ENCODE data around the gene PDSS2.
A peak's percentile ranks its signal among the peaks of the same experiment; 100 is the strongest.

Gene PDSS2

DNA sequence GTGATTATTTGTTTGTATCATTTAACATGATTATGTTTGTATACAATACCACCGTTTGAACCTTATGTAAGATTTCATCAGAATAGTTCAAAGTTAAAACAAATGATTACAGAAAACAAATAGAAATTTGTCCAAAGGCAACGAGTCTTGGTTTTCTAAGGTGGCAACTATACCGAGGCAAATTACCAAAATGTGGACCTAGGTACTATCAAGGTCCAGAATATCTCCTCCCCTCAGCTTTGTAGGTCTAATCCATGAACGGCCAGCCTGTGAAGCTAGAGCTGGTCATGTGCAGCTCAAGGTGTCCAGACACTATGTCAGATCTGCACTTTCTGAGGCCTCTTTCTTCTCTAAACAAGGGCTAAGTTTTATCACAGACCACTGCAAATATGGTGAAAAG lies 192.4 kb downstream of the PDSS2 start:
- no peak for DNase-seq (ENCODE audit: low read depth)

DNA sequence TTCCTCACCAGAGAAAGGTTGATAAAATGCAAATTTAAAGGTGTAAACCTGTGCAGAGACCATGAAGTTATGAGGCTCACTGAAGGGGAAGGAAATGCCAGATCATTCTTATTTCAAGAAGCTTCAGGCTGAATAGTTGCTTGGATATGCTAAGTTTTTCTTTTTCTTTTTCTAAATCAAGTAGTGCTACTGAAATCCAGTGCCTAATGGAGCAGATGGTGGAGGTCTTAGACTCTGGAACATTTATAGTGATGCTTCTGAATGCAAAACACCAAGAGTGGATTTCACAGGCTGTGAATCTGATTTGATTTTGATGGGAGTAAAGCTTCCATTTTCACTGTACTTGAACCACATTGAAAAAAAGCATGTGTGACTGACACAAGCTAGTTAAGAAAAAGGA lies 192.8 kb downstream of the PDSS2 start:
- no peak for DNase-seq (ENCODE audit: low read depth)

DNA sequence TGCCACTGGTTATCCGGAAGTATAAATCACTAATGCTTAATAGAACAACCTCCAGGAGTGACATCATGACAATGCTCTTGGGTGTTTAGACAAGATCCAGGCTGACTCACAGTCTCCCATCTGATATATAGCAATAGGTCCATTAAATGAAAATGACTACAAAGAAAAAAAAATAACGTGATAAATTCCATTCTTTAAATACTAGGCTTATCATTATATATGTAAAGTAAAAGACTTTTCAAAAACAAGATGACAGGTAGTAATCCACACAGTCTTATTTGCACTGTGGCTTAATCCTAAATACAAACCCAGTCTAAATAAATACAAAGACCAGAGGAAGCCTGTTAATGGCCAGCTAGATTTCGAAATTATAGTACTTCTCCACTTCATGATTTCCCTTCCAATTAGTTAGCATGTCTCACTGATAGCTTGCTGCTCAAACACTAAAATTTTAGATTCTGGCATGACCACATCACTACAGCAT lies 195.0 kb downstream of the PDSS2 start:
- DNase-seq (ENCODE audit: low read depth) = peak; percentile 10

DNA sequence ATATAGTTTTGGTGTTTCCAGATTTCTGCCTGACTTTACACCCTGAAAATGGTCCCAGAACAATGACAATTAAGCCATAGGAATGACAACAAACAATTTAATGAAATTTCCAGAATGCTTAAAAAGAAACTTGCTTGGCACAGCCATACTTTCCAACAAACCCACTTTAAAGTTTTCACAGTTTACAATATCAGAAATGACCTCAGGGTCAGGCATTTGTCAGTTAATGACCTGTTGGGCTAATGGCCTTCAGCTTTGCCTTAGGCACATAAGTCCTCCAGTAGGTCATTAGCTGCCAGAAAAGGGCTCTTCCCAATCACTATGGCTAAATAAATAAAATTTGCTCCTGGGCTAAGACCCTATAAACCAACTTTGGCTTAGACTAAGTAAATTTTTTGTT lies 199.4 kb downstream of the PDSS2 start:
- DNase-seq (ENCODE audit: low read depth) = no peak

DNA sequence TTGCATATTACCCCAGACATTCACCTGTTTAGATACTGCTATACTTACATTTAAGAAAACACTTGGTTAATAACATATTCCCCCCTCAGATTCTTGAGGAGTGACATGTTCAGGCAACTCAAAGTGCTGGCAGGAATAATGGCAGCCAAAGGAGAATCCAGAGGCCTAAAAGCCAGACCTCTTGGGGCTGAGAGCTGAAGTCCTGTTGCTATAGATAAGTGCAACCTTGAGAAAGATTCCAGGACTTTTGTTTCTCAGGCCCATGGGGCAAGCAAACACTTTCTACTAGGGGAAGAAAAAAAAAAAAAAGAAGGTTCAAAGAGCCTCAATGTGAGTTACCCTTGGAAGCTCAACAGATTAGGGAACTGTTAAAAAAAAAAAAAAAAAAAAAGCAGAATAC lies 211.2 kb downstream of the PDSS2 start:
- no peak for DNase-seq (ENCODE audit: low read depth)

DNA sequence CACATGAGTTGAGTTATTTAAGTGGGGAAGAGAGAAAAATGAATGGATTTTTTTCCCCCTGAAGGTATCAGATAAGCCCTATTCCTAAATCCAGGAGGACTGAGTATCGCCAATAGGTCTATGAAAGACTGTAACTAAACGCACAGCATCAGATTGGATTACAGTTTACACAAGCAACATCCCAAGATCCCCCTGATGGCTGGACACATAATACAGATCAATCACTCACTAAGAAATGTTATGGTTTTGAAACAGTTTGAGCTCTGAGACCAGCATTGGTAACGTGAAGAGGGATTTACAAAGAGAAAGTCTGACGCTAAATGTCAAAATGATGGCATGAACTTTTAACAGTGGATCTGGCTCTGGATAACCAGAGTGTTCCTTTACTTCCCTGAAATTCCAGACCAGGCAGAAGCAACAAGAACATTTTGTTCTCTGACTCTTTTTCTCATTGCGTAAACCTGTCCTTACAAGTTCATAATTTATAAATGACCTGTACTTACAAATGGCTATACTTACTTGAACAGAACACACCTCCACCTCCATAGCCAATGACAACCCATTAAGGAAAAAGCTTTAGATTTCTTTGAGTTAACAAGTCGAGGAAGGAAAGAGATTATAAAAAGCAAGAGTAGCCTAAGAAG lies 212.3 kb downstream of the PDSS2 start:
- DNase-seq (ENCODE audit: low read depth) = no peak

DNA sequence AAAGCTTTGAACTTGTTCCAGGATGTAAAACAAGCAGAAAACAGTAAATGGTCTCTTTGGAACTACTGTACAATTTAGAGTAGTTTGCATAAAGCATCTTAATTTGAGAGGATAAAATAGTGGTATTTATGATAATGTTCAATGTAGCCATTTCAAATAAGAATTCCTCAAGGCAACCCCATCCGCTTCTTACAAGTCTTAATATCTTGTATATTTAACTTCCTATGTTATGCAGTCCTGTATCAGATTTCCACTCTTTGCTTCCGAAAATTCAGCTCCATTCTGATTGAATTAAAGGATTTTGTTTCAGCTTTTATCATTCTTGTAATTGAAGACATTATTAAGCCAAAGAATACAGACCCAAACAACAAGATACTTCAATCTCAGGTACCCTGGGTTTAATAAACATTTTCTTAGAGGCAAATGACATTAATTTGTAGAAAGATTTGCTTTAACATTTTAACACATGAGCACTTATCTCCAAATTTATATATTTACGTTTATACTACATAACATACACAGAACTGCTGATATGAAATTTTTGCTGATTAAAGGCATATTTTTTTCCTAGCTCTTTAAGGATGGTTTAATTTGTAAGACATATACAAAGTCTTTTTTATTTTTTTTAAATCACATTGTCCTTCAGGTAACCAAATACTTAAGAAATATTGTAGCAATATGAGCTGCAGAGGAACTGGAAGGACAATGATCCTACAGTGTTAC lies 213.0 kb downstream of the PDSS2 start:
- no peak for DNase-seq (ENCODE audit: low read depth)

DNA sequence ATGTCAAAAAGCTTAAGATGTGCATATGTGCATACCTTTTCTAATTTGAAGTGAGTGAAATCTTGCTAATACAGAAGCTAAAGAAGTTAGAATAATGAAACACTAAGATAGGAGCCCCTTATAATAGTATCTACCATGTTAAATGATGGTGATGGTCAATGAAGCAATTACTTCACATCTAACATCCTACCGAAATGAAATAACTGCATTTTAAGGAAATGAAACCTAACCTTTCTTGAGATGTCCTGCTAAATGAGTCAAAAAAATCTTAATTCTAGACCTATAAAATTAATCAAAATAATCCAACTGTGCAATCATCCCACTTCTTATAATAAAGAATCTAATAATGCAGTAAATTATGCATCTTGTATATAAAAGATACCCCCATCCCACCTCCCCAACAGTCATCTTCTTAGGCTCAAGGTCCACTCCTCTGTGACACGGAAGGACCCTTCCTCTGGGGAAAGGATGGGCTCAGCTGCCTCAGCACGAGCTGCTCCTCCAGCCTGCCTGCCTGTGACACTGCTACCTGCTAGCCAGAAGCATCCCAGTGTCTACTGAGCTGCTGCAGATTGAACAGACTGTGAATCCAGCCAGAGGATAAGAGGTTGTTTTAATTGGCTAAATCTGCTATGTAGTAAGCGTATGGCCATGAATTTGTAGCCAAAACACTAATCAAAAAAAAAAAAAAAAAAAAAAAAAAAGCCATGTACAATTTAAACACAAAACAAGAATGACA lies 214.5 kb downstream of the PDSS2 start:
- DNase-seq (ENCODE audit: low read depth) = no peak

DNA sequence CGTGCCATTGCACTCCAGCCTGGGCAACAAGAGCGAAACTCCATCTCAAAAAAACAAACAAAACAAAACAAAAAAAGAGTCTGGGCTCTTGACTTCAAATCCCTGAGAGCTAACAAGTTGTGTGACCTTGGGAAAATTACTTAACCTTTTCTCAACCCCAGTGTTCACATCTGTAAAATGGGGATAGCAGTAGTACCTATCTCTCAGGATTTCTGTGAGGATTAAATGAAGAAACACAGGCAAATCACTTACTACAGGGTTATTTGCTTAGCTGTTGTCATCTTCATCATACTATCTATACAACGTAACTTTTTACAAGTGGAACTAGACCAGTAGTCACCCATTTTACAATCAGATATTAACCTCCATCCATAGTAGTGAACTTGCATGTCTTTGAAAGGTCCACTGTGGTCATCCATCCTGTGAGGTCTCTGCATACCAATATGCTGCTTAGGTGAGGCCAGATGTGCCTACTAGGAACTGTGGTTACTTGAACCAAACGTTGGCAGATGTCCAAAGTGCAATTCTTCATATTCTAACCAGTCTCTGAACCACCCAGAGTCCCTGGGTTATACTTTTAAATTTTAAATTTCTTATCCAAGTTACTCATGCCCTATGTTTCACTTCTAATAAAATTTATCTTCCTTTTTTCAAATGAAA lies 215.2 kb downstream of the PDSS2 start:
- DNase-seq (ENCODE audit: low read depth) = no peak

DNA sequence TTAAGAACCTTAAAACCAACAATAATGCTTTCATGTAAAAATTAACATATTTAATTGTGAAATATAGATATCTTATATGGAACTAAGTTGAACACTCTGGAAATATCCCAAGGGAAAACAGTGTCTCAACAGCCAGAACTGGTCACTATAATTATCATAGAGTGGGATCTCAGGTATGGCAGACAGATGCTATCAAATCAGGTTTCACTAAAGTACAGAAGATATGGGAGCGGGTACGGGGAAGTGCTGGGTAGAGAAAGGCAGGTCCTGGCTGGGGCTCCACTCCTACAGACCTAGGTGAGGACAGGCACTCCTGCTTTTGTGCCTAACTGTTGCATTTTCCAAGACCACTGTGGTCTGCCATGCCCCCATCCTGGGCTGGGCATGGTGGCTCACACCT lies 215.9 kb downstream of the PDSS2 start:
- no peak for DNase-seq (ENCODE audit: low read depth)

DNA sequence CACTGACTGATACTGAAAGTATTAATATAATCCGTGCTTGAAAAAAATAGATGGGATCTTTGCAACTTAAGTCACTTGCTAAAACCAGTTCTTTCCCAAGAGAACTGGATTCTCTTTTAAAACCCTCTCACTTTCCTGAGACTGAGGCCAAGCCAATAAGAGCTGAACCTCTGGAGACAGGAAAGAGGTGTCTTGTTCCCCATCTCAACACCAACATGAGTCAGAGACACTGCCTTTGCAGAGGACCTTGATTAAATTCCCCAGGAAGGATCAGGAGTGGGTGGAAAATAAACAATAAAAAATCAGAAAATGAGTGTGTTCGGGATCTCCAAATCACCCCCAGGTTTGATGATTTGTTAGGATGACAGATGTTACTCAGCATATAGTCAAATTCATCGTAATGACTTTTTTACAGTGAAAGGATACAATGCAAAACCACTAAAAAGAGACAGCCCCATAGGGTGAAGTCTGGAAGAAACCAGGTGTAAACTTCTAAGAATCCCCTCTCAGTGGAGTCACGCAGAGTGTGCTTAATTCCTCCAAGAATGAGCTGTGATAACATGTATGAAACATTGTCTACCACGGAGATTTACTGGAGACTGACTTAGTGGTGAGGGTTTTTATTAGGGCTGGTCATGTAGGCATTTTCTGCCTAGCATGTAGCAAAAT lies 221.2 kb downstream of the PDSS2 start:
- peak; percentile 3 for DNase-seq (ENCODE audit: low read depth)

DNA sequence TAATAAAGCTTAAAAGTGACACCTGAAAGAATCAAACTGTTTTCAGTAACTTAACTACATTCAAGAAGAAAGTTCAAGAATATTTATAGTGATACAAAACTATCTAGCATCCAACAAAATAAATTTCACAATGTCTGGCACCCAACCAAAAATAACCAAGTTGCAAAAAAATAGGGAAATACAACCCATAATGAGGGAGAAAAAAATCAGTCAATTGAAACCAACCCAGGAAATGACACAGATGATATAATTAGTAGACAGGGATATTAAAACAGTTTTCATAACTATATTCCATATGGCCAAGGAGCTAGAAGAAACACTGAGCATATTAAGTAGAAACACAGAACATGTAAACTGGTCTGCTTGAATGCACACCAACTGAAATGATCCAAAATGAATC lies 223.9 kb downstream of the PDSS2 start:
- DNase-seq (ENCODE audit: low read depth) = peak; percentile 3

DNA sequence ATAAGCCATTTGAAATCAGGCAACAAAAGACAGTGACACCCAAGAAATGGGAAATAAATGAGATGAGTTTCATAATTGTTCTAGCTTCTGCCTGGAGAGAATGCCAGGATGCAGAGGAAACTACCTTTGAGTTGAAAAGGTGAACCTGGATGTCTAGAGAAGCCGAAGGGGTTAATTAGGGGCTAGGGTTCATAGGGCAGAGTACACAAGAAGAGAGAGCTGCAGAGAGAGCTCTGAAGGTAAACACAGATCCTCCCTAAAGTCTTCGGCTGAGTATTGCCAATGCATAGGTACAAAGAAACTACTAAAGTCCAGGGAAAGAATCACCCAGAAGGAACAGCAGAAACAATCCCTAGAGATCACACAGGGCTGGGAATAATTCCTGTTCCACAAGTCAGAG lies 224.4 kb downstream of the PDSS2 start:
- DNase-seq (ENCODE audit: low read depth) = no peak

DNA sequence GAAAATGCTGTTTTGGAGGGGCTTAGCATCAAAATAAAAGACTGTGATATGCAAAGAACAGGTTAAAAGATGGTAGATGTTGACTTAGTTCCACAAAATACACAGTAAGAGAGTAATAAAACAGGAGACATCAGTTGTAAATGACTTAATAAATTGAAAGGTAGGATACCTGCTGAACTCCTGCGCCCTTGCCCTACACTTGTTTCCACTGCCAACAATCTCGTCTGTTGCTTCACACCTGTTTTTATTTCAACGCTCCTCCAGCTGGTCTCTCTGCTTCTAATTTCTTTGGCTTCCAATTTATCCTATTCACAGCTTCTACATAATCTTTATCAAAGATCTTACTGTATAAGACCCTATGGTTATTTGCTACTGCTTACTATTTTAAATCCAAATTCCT lies 228.1 kb downstream of the PDSS2 start:
- no peak for DNase-seq (ENCODE audit: low read depth)

DNA sequence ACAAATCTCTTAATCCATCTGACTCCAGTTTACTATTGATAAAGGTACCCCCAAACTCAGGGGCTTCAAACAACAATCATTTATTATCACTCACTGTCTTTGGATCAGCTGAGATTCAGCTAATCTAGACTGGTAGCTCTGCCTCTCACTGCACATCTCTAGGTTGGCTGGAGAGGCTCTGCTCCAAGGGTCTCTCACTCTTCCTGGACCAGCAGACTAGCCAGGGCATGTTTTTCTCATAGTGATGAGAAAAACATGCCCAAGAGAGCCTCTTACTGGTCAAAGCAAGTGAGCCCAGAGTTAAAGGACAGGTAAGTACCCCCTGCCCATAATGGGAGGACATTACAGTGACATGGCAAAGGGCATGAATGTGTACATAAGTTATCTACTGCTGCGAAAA lies 228.9 kb downstream of the PDSS2 start:
- DNase-seq (ENCODE audit: low read depth) = no peak

DNA sequence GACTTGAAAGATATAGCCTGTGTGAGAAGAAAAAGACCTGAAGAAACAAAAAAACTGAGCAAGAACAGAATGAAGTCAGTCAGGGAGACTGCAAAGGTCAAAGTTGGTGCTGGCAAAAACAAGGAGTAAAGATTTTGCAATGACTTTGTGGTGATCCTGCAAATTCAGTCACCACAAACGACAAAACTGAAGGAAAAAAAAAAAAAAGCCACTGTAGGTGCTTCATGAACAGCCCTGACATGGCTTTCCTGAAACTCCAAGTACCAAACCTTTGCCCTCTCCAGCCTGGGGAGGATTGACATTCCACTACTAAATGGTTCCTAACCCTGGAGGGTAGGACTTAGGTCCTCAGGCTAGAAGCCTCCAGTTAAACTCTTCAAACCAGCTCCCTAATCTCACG lies 229.3 kb downstream of the PDSS2 start:
- DNase-seq (ENCODE audit: low read depth) = no peak

DNA sequence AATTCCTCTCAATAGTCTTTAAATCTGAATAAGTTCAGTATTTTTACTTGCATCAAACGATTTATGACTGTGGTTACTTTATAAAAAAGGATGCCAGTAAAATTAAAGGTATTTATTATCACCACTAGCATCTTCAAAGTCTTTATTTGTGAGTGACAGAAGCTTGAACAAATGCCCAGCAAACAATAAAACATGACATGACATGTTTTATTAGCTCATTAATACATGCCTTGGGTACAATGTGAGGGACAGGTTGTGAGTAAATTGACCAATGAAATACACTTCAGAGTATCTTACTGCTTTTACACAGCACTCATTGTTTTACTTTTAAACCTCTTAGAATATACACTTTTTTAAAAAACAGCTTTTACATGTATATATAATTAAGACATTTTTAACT lies 230.6 kb downstream of the PDSS2 start:
- no peak for DNase-seq (ENCODE audit: low read depth)

DNA sequence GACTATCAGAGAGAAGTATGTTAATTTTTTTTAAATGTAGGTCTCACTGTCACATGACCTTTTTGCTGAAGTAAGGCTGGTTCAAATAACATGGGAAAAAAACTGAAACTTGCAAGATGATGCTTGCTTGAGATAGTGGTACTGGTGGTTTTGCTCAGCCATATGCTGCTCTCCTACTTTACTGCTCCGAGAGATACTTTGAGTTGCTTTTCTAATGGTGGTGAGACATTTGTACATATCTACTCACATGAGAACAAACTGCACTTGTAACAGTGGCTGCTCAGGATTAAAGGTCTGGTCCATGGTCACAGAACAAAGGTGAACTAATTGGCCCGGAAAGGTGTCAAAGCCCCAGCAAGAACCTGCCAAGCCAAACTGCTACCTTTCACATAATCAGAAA lies 237.8 kb downstream of the PDSS2 start:
- no peak for DNase-seq (ENCODE audit: low read depth)

DNA sequence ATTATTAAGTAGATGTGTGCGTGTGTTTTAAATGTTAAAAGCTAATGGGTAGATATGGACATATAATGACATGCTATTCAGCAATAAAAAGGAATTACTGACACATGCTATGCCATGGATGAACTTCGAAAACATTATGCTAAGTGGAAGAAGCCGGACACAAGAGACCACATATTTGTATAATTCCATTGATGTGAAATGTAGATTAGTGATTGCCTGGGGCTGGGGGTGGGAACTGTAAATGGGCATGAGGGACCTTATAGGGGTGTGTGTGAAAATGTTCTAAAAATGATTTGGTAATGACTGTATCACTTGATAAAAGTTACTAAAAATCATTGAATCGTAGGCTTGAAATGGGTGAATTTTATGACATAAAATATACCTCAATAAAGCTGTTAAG lies 239.5 kb downstream of the PDSS2 start:
- DNase-seq (ENCODE audit: low read depth) = no peak

DNA sequence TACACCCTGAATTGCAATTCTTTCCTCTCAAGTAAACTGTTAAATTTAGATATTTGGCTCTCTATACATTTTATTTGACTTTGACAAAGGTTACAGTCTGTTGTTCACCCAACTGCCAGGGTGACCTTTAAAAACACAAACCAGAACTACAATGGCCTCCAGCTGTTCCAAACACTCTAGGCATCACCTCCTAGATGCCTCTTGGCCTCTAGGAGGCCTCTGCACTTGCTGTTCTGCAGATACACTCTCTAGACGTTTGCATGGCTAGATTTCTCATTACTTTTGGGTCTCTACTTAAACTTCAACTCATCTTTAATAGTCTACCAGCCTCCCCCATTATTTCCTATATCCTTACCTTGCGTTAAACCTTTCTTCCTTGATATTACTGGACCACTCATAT lies 241.2 kb downstream of the PDSS2 start:
- DNase-seq (ENCODE audit: low read depth) = no peak

DNA sequence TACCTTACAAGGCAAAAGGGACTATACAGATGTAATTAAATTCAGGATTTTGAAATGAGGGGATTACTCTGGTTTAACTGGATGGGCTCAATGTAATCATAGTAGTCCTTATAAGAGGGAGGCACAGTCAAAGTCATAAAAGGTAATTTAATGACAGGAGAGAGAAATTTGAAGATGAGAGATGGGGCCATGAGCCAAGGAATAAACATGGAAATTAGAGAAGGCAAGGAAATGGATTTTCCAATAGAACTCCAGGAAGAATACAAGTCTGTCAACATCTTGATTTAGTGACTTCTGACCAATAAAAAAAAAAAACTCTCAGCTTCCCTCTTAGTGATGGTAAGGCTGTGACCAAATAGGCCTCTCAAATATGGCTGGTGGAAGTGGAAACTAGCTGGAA lies 242.1 kb downstream of the PDSS2 start:
- no peak for DNase-seq (ENCODE audit: low read depth)

Data from GM04503 (cell line).